ENCODE measurements around the gene GAS7.

The GAS7 gene

GRCh38 chr17:10193632-10194031 lies 4.8 kb downstream of the GAS7 start:
- TF ChIP-seq CTCF (IDR thresholded peaks at IDR 0.05; ENCODE audit: low read depth, low read length, missing control alignments), result no peak
- in situ Hi-C loops (cut with HindIII; ENCODE audit: low pct_ligation_motif_present, low sequenced_read_pairs), result no loop called here
- no peaks in the 10 kb centered on the region for H3K36me3 ChIP-seq (replicated peaks)
- DNase-seq, result no peak
- no peak overlapping the region for H3K27ac ChIP-seq
- no peak overlapping the region for H3K4me3 ChIP-seq (ENCODE audit: low read depth, low read length)
- peaks cover 11% of the 10 kb centered on the region for H3K27me3 ChIP-seq (replicated peaks)

GRCh38 chr17:10192972-10193371 lies 5.4 kb downstream of the GAS7 start:
- Histone ChIP-seq H3K4me3 (ENCODE audit: low read depth, low read length) (no peak overlapping the region), H3K36me3 (replicated peaks) (no peaks in the 10 kb centered on the region), H3K27me3 (replicated peaks) (peaks cover 7% of the 10 kb centered on the region), H3K27ac (no peak overlapping the region)
- TF ChIP-seq CTCF (IDR thresholded peaks at IDR 0.05; ENCODE audit: low read depth, low read length, missing control alignments), result no peak
- peak; percentile 8 for DNase-seq
- in situ Hi-C loops (cut with HindIII; ENCODE audit: low pct_ligation_motif_present, low sequenced_read_pairs), result no loop called here

- H3K4me3 ChIP-seq (ENCODE audit: low read depth, low read length), result no peak overlapping the region
- no peak for DNase-seq
- TF ChIP-seq CTCF (IDR thresholded peaks at IDR 0.05; ENCODE audit: low read depth, low read length, missing control alignments), result no peak
- peaks cover 1% of the 10 kb centered on the region for H3K27me3 ChIP-seq (replicated peaks)
- H3K36me3 ChIP-seq (replicated peaks), result no peaks in the 10 kb centered on the region
- H3K27ac ChIP-seq, result no peak overlapping the region
- in situ Hi-C loops (cut with HindIII; ENCODE audit: low pct_ligation_motif_present, low sequenced_read_pairs), result no loop called here
Observed at GRCh38 chr17:10192461-10192860, 5.9 kb downstream of the GAS7 start.

GRCh38 chr17:10187456-10187855 lies 10.9 kb downstream of the GAS7 start:
- TF ChIP-seq CTCF (IDR thresholded peaks at IDR 0.05; ENCODE audit: low read depth, low read length, missing control alignments), result no peak
- in situ Hi-C loops (cut with HindIII; ENCODE audit: low pct_ligation_motif_present, low sequenced_read_pairs), result no loop called here
- no peak for DNase-seq

GRCh38 chr17:10186771-10187410 lies 11.5 kb downstream of the GAS7 start:
- TF ChIP-seq CTCF (IDR thresholded peaks at IDR 0.05; ENCODE audit: low read depth, low read length, missing control alignments), result no peak
- H3K4me3 ChIP-seq (ENCODE audit: low read depth, low read length), result no peak overlapping the region
- DNase-seq, result no peak
- in situ Hi-C loops (cut with HindIII; ENCODE audit: low pct_ligation_motif_present, low sequenced_read_pairs), result no loop called here
- H3K36me3 ChIP-seq (replicated peaks), result no peaks in the 10 kb centered on the region
- H3K27ac ChIP-seq, result no peak overlapping the region
- no peaks in the 10 kb centered on the region for H3K27me3 ChIP-seq (replicated peaks)

More at GRCh38 chr17:10187456-10187855, 10.9 kb downstream of the GAS7 start:
- H3K27me3 ChIP-seq (replicated peaks), result no peaks in the 10 kb centered on the region
- no peak overlapping the region for H3K27ac ChIP-seq
- no peak overlapping the region for H3K4me3 ChIP-seq (ENCODE audit: low read depth, low read length)
- no peaks in the 10 kb centered on the region for H3K36me3 ChIP-seq (replicated peaks)

Measured in brain microvascular endothelial cell (primary cell).